NCI-H510A treated with DMSO at 0.1 percent for 48 hours (cell line): Measurements from ENCODE around the gene IFI30.

Source experiments
- DNase-seq: peaks from one replicate; lab custom pipeline; 2025; lab: John Stamatoyannopoulos, UW

The IFI30 gene

GRCh38 chr19:18225702-18226468 lies 52.3 kb downstream of the IFI30 start, which contains the start of gene PDE4C:
PDE4C (minus strand) TSS chr19:18226438; CDS start chr19:18226415, 23 bp downstream.
- no peak for DNase-seq

DNA sequence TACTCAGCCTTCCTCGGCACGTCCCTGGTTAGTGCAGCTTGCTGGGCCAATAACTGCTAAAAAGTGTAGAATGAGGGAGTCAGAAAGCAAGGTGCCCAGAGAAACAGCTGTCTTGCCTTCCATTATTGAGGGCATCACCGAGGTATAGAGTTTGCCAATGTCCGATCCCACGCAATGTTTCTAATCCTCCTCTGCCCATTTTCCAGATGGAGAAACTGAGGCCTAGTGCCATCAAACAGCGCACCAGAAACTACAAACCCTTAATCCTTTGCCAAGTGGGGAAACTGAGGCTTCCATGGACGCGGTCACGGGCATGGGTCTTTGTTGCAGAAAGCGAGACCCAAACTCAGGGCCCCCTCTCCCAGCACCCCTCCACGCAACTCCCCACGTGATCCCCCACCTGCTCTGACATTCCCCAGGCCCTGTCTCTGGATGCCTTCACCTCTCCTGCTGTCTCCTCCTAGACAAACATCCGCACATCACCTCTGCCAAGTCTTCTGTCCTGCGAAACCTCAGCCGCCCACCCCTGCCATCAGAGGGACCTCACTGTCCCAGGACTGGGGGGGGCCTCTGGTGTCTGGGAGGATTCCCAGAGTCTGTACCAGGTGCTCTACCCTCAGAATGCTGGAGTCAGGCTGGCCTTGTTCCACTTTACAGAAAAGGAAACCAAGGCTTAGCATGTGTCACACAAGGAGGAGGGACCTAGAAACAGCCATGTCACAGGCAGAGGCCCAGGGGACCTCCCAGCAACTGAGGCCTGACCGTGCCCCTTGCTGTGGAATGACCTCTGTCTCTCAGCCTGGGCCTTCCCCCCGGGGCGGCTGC lies 53.6 kb downstream of the IFI30 start:
- DNase-seq, result no peak
